ENCODE measurements around the gene ADAMTS16. TPM values are rescaled to one million over a fixed set of nuclear protein-coding genes. Genes with fewer than 3 reads are reported as not detected.
"Not testable (repeated sequence)": the region's sequence is repeated elsewhere in the genome, so short reads cannot be mapped to it uniquely, and the experiment has no call there.

The ADAMTS16 gene, protein sequence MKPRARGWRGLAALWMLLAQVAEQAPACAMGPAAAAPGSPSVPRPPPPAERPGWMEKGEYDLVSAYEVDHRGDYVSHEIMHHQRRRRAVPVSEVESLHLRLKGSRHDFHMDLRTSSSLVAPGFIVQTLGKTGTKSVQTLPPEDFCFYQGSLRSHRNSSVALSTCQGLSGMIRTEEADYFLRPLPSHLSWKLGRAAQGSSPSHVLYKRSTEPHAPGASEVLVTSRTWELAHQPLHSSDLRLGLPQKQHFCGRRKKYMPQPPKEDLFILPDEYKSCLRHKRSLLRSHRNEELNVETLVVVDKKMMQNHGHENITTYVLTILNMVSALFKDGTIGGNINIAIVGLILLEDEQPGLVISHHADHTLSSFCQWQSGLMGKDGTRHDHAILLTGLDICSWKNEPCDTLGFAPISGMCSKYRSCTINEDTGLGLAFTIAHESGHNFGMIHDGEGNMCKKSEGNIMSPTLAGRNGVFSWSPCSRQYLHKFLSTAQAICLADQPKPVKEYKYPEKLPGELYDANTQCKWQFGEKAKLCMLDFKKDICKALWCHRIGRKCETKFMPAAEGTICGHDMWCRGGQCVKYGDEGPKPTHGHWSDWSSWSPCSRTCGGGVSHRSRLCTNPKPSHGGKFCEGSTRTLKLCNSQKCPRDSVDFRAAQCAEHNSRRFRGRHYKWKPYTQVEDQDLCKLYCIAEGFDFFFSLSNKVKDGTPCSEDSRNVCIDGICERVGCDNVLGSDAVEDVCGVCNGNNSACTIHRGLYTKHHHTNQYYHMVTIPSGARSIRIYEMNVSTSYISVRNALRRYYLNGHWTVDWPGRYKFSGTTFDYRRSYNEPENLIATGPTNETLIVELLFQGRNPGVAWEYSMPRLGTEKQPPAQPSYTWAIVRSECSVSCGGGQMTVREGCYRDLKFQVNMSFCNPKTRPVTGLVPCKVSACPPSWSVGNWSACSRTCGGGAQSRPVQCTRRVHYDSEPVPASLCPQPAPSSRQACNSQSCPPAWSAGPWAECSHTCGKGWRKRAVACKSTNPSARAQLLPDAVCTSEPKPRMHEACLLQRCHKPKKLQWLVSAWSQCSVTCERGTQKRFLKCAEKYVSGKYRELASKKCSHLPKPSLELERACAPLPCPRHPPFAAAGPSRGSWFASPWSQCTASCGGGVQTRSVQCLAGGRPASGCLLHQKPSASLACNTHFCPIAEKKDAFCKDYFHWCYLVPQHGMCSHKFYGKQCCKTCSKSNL
- total RNA-seq (2014; rRNA removed; shearing (Covaris generic)) = 10.7 and 11.6 TPM in 2 replicates

- DNase-seq (ENCODE audit: low read depth) = peak; percentile 29
These were observed at the start of gene ADAMTS16 for GRCh38 chr5:5139777-5140478. ADAMTS16 (plus strand) TSS chr5:5140330; CDS start chr5:5140468, 138 bp downstream.

GRCh38 chr5:5092149-5092548, 48.0 kb upstream of the ADAMTS16 start:
- no peak for DNase-seq (ENCODE audit: low read depth)

GRCh38 chr5:5100635-5101034, 39.5 kb upstream of the ADAMTS16 start:
- no peak for DNase-seq (ENCODE audit: low read depth)

GRCh38 chr5:5101676-5102075, 38.5 kb upstream of the ADAMTS16 start:
- no peak for DNase-seq (ENCODE audit: low read depth)

- DNase-seq (ENCODE audit: low read depth) = peak; percentile 17
These were observed 36.9 kb upstream of the ADAMTS16 start for GRCh38 chr5:5103245-5103644.

- peak; percentile 25 for DNase-seq (ENCODE audit: low read depth)
These were observed 35.6 kb upstream of the ADAMTS16 start for GRCh38 chr5:5104550-5104949.

- DNase-seq (ENCODE audit: low read depth) = no peak
These were observed 34.6 kb upstream of the ADAMTS16 start for GRCh38 chr5:5105531-5105930.

DNA sequence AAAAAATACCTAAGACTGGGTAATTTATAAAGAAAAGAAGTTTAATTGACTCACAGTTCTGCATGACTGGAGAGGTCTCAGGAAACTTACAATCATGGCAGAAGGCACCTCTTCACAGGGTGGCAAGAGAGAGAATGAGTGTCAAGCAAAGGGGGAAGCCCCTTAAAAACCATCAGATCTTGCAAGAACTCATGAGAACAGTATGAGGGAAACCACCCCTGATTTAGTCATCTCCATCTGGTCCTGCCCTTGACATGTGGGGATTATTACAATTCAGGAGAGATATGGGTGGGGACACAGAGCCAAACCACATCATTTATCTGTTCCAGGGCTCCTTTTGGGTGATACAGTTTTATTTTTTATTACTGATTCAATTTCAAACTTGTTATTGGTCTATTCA, 23.2 kb upstream of the ADAMTS16 start:
- no peak for DNase-seq (ENCODE audit: low read depth)

- no peak for DNase-seq (ENCODE audit: low read depth)
These were observed 17.4 kb upstream of the ADAMTS16 start for GRCh38 chr5:5122776-5123175.

DNA sequence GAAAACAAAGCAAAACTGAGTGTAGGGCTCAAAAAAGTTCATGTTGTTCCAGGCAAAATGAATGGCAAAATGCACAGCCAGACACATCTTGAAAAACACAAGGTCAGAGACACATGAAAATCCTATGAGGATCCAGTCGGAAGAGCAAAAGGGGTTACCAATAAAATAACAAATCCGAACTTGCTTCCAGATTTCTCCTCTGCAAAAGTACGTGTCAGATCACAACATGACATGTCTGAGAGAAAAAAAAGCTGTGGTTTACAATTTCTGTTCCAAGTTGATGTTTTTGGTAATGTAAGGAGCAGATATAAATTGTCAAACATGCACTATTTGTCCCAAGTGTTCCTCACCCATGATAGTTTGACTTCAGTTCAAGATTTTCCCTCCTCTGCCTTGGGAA, 15.9 kb upstream of the ADAMTS16 start:
- DNase-seq (ENCODE audit: low read depth) = no peak

GRCh38 chr5:5126444-5126843, 13.7 kb upstream of the ADAMTS16 start:
- peak; percentile 93 for DNase-seq (ENCODE audit: low read depth)

- DNase-seq (ENCODE audit: low read depth) = peak; percentile 54
These were observed 11.4 kb upstream of the ADAMTS16 start for GRCh38 chr5:5128766-5129165.

DNA sequence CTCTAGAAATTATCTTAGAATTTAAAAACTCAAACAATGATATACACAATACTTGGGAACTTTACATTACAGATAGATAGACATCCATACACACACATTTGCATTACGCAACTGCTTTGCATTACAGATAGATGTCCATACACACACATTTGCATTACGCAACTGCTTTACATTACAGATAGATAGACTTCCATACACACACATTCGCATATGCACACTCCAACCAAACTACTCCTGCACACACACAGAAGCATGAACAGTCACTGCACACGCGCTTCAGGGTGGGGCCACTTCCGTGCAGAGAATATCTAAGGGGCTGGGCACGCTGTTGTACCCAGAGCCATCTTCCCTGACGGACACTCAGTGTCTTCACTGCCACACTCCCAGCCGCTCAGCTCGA, 7.9 kb upstream of the ADAMTS16 start:
- no peak for DNase-seq (ENCODE audit: low read depth)

- DNase-seq (ENCODE audit: low read depth) = no peak
These were observed 7.3 kb upstream of the ADAMTS16 start for GRCh38 chr5:5132693-5133295.

GRCh38 chr5:5134107-5134506, 6.0 kb upstream of the ADAMTS16 start:
- no peak for DNase-seq (ENCODE audit: low read depth)

DNA sequence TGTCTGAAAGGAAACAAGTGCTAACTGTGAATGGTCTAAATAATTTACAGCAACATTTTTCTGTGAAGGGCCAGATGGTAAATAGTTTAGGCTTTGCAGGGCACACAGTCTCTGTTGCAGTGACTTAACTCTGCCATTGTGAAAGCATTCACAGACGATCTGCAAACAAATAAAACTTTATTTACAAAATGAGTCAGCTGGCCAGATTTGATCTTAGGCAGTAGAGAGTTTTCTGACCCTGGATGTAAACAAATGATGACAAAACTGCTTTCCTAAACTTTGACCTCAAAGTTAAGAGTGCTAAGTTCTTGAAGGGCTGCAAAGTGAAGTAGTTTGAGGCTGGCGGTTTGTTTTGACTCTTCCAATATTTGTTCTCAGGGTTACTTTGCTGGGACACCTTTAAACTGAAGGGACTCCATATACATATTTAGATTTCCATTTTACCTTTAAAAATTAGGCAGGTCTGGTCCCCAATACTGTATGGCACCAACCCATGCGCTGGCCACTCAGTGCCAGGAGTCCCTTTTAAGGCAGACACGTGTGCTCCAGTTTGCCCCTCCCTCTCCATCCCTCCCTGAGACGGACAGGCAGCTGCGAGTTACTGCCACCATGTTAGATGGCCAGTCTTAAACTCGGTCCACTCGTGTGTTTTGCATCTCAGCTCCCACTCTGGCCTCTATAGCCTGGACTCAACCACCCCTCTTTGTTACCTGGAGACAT, 4.0 kb upstream of the ADAMTS16 start:
- no peak for DNase-seq (ENCODE audit: low read depth)

- not testable (repeated sequence) for DNase-seq (ENCODE audit: low read depth)
These were observed 2.3 kb upstream of the ADAMTS16 start for GRCh38 chr5:5137851-5138250.

DNA sequence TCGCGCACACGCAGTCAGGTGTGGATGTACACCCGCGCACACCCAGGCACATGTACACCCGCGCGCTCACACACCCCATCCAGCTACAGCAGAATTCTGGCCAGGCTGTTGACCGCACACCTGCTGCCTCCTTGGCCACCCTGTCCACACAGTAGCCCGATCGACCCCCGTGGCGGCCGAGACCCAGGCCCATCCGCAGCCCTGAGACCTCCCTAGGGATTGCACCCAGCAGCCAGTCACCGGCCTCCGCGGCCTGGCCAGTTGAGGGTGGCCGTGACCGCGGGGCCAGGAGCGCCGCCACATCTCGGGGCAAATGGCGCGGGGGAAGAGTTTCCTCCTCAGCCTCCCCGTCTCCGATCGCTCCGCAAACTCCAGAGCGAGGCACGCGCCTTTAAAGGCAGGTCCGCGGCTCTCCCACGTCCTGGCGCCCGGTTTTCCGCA, 774 bp upstream of the ADAMTS16 start:
- no peak for DNase-seq (ENCODE audit: low read depth)

- DNase-seq (ENCODE audit: low read depth) = no peak
These were observed 579 bp downstream of the ADAMTS16 start for GRCh38 chr5:5140479-5141338.

GRCh38 chr5:5141339-5141599, 1.1 kb downstream of the ADAMTS16 start:
- DNase-seq (ENCODE audit: low read depth) = no peak

All from Daoy (cell line).